ENCODE measurements around the gene LRRC75A.

The LRRC75A gene

DNA sequence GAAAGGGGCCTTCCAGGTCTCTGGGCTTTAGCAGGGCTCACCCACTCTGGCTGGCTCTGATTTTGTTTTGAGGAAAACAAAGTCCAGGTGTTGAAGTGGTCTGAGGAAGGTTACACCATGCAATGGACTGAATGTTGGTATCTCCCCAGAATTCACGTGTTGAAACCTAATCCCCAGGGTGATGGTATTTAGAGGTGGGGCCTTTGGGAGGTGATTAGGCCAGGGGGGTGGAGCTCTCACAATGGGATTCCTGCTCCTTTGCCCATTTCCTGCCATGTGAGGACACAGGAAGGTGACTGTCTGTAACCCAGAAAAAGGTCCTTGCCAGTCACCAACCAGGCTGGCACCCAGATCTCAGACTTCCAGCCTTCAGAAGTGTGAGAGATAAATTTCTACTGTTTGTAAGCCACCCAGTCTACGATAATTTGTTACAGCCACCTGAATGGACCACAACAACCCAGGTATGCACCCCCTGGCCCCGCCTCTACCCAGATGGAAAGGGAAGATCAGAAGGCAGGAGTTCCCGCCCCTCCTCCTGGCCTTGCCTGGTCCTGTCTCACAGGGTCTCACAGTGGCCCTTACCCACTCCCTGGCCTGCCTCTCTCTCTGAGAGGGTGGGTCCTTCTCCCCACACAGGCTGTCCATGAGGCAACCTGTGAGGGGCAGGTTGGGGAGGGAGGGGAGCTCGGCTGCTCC, 32.0 kb downstream of the LRRC75A start:
- TF ChIP-seq GATA2 (IDR thresholded peaks at IDR 0.05; ENCODE audit: low read depth, low read length) (no peak), GATA3 (IDR thresholded peaks at IDR 0.05; ENCODE audit: low read depth, low read length) (no peak)

DNA sequence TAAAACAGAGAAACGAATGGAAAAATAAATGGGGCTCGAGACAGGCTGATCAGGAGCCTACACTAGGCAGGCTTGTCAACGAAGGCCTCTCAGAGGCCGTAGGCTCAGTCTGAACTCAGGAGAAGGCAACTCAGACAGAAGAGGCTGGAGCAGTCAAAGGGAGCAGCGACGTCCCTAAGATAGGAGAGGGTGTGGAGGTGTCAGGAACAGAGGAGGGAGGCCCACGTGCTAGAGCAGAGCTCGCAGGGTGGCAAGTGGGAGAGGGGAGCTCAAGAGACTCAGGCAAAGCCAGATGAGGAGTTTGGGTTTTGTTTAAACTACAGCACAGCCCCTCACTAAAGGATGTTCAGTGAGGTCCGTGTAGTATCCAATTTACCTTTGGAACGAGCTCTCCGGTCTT, 32.7 kb downstream of the LRRC75A start:
- TF ChIP-seq GATA3 (IDR thresholded peaks at IDR 0.05; ENCODE audit: low read depth, low read length) = no peak
- no peak for TF ChIP-seq GATA2 (IDR thresholded peaks at IDR 0.05; ENCODE audit: low read depth, low read length)

- peak; percentile 75 for TF ChIP-seq GATA2 (IDR thresholded peaks at IDR 0.05; ENCODE audit: low read depth, low read length)
- no peak for TF ChIP-seq GATA3 (IDR thresholded peaks at IDR 0.05; ENCODE audit: low read depth, low read length)
These were observed 35.2 kb downstream of the LRRC75A start for GRCh38 chr17:16456742-16457316.

GRCh38 chr17:16455997-16456741, 35.8 kb downstream of the LRRC75A start:
- TF ChIP-seq GATA2 (IDR thresholded peaks at IDR 0.05; ENCODE audit: low read depth, low read length) (no peak), GATA3 (IDR thresholded peaks at IDR 0.05; ENCODE audit: low read depth, low read length) (no peak)

GRCh38 chr17:16453493-16453851, 38.5 kb downstream of the LRRC75A start:
- TF ChIP-seq GATA2 (IDR thresholded peaks at IDR 0.05; ENCODE audit: low read depth, low read length) (no peak), GATA3 (IDR thresholded peaks at IDR 0.05; ENCODE audit: low read depth, low read length) (no peak)

- TF ChIP-seq GATA3 (IDR thresholded peaks at IDR 0.05; ENCODE audit: low read depth, low read length) (no peak), GATA2 (IDR thresholded peaks at IDR 0.05; ENCODE audit: low read depth, low read length) (no peak)
These were observed 42.0 kb downstream of the LRRC75A start for GRCh38 chr17:16450028-16450427.

- TF ChIP-seq GATA3 (IDR thresholded peaks at IDR 0.05; ENCODE audit: low read depth, low read length) (no peak), GATA2 (IDR thresholded peaks at IDR 0.05; ENCODE audit: low read depth, low read length) (no peak)
These were observed 42.8 kb downstream of the LRRC75A start for GRCh38 chr17:16449121-16449570.

- no peak for TF ChIP-seq GATA2 (IDR thresholded peaks at IDR 0.05; ENCODE audit: low read depth, low read length)
- TF ChIP-seq GATA3 (IDR thresholded peaks at IDR 0.05; ENCODE audit: low read depth, low read length) = no peak
These were observed 43.5 kb downstream of the LRRC75A start for GRCh38 chr17:16448490-16448889.

DNA sequence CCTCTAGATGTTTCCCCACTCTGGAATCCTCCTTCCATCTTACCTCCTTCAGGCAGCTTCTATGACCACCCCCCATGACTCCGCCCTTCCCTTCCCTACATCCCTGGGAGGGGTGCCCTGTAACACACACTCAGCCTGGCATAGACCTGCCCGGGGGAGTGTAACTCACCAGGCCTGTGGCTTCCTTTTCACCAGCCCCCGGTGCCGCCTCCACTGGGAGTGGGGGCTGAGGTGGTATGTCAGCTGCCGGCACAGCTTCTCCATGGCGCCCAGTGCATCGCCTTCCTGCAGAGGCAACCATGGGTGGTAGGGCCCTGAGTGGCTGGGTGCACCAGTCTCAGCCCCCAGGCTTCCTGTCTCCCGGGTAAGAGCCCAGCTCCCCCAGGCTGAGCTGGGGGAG, 44.3 kb downstream of the LRRC75A start:
- TF ChIP-seq GATA2 (IDR thresholded peaks at IDR 0.05; ENCODE audit: low read depth, low read length) = no peak
- TF ChIP-seq GATA3 (IDR thresholded peaks at IDR 0.05; ENCODE audit: low read depth, low read length) = no peak

GRCh38 chr17:16446338-16446983, 45.5 kb downstream of the LRRC75A start:
- TF ChIP-seq GATA3 (IDR thresholded peaks at IDR 0.05; ENCODE audit: low read depth, low read length) (no peak), GATA2 (IDR thresholded peaks at IDR 0.05; ENCODE audit: low read depth, low read length) (no peak)

DNA sequence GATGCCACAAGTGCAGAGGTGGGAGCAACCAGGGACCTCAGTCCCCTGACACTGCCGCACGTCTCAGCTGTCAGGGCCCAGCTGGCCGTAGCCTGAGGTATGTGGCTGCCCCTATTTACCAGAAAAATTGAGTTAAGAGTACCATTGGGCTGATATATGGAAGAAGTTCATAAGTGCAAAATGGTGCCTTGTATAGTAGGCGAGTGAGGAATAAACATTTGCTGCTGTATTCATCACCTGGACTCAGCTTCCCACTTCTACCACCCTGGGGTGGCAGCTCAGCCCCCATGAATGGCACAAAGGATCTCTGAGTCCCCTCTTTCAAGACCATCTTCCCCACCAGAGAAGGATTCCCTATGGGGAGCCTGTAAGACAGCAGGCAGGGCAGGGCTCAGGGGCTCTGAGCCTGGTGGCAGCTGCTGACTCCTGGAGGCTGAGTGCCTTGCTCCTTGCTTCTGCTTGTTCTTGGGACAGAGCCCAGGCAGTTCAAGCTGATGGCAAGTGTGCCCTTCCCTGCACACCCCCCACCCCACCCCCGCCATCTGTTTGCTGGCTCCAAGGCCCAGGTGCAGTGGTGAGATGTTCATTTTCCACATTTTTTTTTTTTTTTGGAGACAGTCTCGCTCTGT, 47.6 kb downstream of the LRRC75A start:
- TF ChIP-seq GATA3 (IDR thresholded peaks at IDR 0.05; ENCODE audit: low read depth, low read length) = no peak
- TF ChIP-seq GATA2 (IDR thresholded peaks at IDR 0.05; ENCODE audit: low read depth, low read length) = no peak

GRCh38 chr17:16443511-16444257, 48.3 kb downstream of the LRRC75A start:
- TF ChIP-seq GATA3 (IDR thresholded peaks at IDR 0.05; ENCODE audit: low read depth, low read length) = no peak
- TF ChIP-seq GATA2 (IDR thresholded peaks at IDR 0.05; ENCODE audit: low read depth, low read length) = no peak

Measured in SH-SY5Y (cell line).